Measurements from ENCODE around the gene JKAMP.

DNA sequence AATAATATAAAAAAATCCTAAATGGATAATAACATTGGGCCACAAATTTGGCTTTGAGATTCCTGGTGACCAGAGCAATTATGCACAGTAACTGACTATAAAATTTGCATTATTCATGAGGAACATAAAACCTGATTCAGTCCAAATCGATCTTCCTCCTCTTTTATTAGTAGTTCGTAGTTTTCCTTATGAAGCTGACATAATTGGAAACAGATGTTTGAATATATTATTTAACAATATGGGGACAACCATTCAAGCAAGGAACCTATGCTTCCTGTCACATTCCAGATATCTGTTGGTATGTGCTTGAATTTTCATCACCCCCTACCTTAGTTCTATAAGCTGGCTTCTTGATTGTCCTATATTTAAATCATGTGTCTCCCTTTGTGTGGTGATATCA is 57.4 kb downstream of the JKAMP start:
- TF ChIP-seq, protein P1, sequence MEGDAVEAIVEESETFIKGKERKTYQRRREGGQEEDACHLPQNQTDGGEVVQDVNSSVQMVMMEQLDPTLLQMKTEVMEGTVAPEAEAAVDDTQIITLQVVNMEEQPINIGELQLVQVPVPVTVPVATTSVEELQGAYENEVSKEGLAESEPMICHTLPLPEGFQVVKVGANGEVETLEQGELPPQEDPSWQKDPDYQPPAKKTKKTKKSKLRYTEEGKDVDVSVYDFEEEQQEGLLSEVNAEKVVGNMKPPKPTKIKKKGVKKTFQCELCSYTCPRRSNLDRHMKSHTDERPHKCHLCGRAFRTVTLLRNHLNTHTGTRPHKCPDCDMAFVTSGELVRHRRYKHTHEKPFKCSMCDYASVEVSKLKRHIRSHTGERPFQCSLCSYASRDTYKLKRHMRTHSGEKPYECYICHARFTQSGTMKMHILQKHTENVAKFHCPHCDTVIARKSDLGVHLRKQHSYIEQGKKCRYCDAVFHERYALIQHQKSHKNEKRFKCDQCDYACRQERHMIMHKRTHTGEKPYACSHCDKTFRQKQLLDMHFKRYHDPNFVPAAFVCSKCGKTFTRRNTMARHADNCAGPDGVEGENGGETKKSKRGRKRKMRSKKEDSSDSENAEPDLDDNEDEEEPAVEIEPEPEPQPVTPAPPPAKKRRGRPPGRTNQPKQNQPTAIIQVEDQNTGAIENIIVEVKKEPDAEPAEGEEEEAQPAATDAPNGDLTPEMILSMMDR (IDR thresholded peaks at IDR 0.05; ENCODE audit: low read depth, low read length): no peak
- TF ChIP-seq EZH2phosphoT487 (IDR thresholded peaks at IDR 0.05; ENCODE audit: low read depth): no peak
